Hepatocyte (in vitro differentiated cells): Measurements from ENCODE around the gene ATOX1. TPM values are rescaled to one million over a fixed set of nuclear protein-coding genes. Genes with fewer than 3 reads are reported as not detected.

ENCODE experiments used
- DNase-seq: peaks from one replicate; pipeline ENCODE4 v3.0.0-alpha.2; 2016; ENCODE audit warnings: low spot score
- H2AFZ ChIP-seq: fragments of 200-600 bp; sonication (generic); 2 replicates; pipeline ENCODE4 v1.6.0; 2016; ENCODE audit warnings: antibody characterized with exemption, mild to moderate bottlenecking
- H3K27ac ChIP-seq: fragments of 200-600 bp; sonication (generic); 2 replicates; pipeline ENCODE4 v1.5.1; 2016; ENCODE audit warnings: mild to moderate bottlenecking
- H3K27me3 ChIP-seq: fragments of 200-600 bp; sonication (generic); 2 replicates; pipeline ENCODE4 v1.6.1; 2016
- H3K36me3 ChIP-seq: fragments of 200-600 bp; sonication (generic); replicated peaks from 2 replicates; pipeline ENCODE4 v1.5.1; 2016; ENCODE audit warnings: low read depth; ENCODE audit not compliant: insufficient read depth
- H3K4me1 ChIP-seq: fragments of 200-600 bp; sonication (generic); 2 replicates; pipeline ENCODE4 v1.5.1; 2016; ENCODE audit warnings: mild to moderate bottlenecking, moderate library complexity; ENCODE audit not compliant: insufficient read depth
- H3K4me2 ChIP-seq: fragments of 200-600 bp; sonication (generic); 2 replicates; pipeline ENCODE4 v1.6.0; 2016
- H3K4me3 ChIP-seq: fragments of 200-600 bp; sonication (generic); 2 replicates; pipeline ENCODE4 v1.5.1; 2016; ENCODE audit warnings: mild to moderate bottlenecking
- H3K79me2 ChIP-seq: fragments of 200-600 bp; sonication (generic); 2 replicates; pipeline ENCODE4 v1.6.0; 2017; ENCODE audit warnings: mild to moderate bottlenecking
- H3K9me2 ChIP-seq: fragments of 200-600 bp; sonication (generic); replicated peaks from 2 replicates; pipeline ENCODE4 v1.6.0; 2017; ENCODE audit warnings: mild to moderate bottlenecking; ENCODE audit not compliant: insufficient read depth
- H3K9me3 ChIP-seq: fragments of 200-600 bp; sonication (generic); 2 replicates; pipeline ENCODE4 v1.5.1; 2016; ENCODE audit warnings: low read depth, mild to moderate bottlenecking
- H4K20me1 ChIP-seq: fragments of 200-600 bp; sonication (generic); 2 replicates; pipeline ENCODE4 v1.6.0; 2016; ENCODE audit warnings: mild to moderate bottlenecking; ENCODE audit not compliant: insufficient read depth, poor library complexity, severe bottlenecking
- CTCF ChIP-seq: fragments of 200-600 bp; sonication (generic); IDR thresholded peaks from 2 replicates; pipeline ENCODE4 v1.5.1; 2016; ENCODE audit warnings: antibody characterized with exemption, mild to moderate bottlenecking; ENCODE audit not compliant: poor library complexity
- EZH2 ChIP-seq: fragments of 200-600 bp; sonication (generic); IDR thresholded peaks from 2 replicates; pipeline ENCODE4 v1.6.1; 2016; ENCODE audit warnings: antibody characterized with exemption, mild to moderate bottlenecking, borderline replicate concordance
- EZH2phosphoT487 ChIP-seq: fragments of 200-600 bp; sonication (generic); IDR thresholded peaks from one replicate; pipeline ENCODE4 v1.6.1; 2018; ENCODE audit warnings: antibody characterized with exemption, mild to moderate bottlenecking, low read depth, moderate library complexity; ENCODE audit not compliant: unreplicated experiment, severe bottlenecking
- WGBS: methylation state at CpG from one replicate; pipeline ENCODE4 v1.1.6; 2016; ENCODE audit warnings: low lambda C conversion rate; ENCODE audit errors: missing lambda C conversion rate; 5-methylcytosine and 5-hydroxymethylcytosine counted together
- polyA plus RNA-seq: library from polyadenylated mRNA; unstranded; fragments of >200 nt; fragmentation: Nextera tagmentation; extraction: Ambion mirVana; gene quantifications from 2 replicates; pipeline ENCODE4 v1.2.1, GENCODE V29; 2016
- total RNA-seq: library from RNA; depleted of rRNA; stranded (reverse); fragments of >200 nt; gene quantifications from 2 replicates; pipeline ENCODE4 v1.2.3, GENCODE V29; 2014

Gene ATOX1
- total and polyA plus RNA-seq, 2 experiments from 2014 or later: 112 to 348 TPM

GRCh38 chr5:151741678-151742423, 16.6 kb downstream of the ATOX1 start:
- Histone ChIP-seq H3K27me3 (no peaks in the 10 kb centered on the region), H3K79me2 (peaks cover 4% of the 10 kb centered on the region), H3K9me3 (no peaks in the 10 kb centered on the region), H3K4me1 (peaks cover 34% of the 10 kb centered on the region), H3K4me3 (no peak overlapping the region), H2AFZ (no peak overlapping the region), H4K20me1 (no peaks in the 10 kb centered on the region), H3K4me2 (no peak overlapping the region), H3K9me2 (no peaks in the 10 kb centered on the region), H3K36me3 (no peaks in the 10 kb centered on the region), H3K27ac (peak overlapping the region; percentile 90)
- no peak for DNase-seq
- TF ChIP-seq EZH2phosphoT487 (no peak), EZH2 (no peak), CTCF (no peak)
- WGBS: 91% methylated on average over 6 of the region's 6 CpGs

- H3K36me3 ChIP-seq: no peaks in the 10 kb centered on the region
- H3K9me2 ChIP-seq: no peaks in the 10 kb centered on the region
- peak overlapping the region; percentile 63 for H3K4me2 ChIP-seq
- DNase-seq: no peak
- H3K27me3 ChIP-seq: no peaks in the 10 kb centered on the region
- H3K27ac ChIP-seq: peak overlapping the region; percentile 90
- peaks cover 4% of the 10 kb centered on the region for H3K79me2 ChIP-seq
- WGBS: 31% methylated on average over 2 of the region's 2 CpGs
- no peaks in the 10 kb centered on the region for H4K20me1 ChIP-seq
- H3K4me1 ChIP-seq: peaks cover 34% of the 10 kb centered on the region
- no peak for TF ChIP-seq EZH2
- no peak for TF ChIP-seq EZH2phosphoT487
- no peak for TF ChIP-seq CTCF
- no peaks in the 10 kb centered on the region for H3K9me3 ChIP-seq
- H3K4me3 ChIP-seq: no peak overlapping the region
- H2AFZ ChIP-seq: no peak overlapping the region
These were observed 17.5 kb downstream of the ATOX1 start for GRCh38 chr5:151740958-151741373.

GRCh38 chr5:151740336-151740942, 18.0 kb downstream of the ATOX1 start:
- TF ChIP-seq EZH2: no peak
- peak; percentile 100 for TF ChIP-seq CTCF
- Histone ChIP-seq H3K9me2 (no peaks in the 10 kb centered on the region), H2AFZ (no peak overlapping the region), H3K4me1 (peaks cover 34% of the 10 kb centered on the region), H3K79me2 (peaks cover 4% of the 10 kb centered on the region), H3K9me3 (no peaks in the 10 kb centered on the region), H3K4me2 (peak overlapping the region; percentile 63), H3K36me3 (no peaks in the 10 kb centered on the region), H3K4me3 (no peak overlapping the region), H3K27me3 (no peaks in the 10 kb centered on the region), H4K20me1 (no peaks in the 10 kb centered on the region), H3K27ac (peak overlapping the region; percentile 90)
- WGBS: 12% methylated on average over 11 of the region's 11 CpGs
- DNase-seq: peak; percentile 92
